K562 (cell line): ENCODE data around the gene ZC3H18. TPM values are rescaled to one million over a fixed set of nuclear protein-coding genes. Genes with fewer than 3 reads are reported as not detected.

Experiments
- ATAC-seq: fragments of 200-7000 bp; cut with Tn5 transposase; 3 replicates; pipeline ENCODE4 v1.9.1; 2020; ENCODE audit warnings: moderate library complexity
- BruUV-seq: library from RNA; stranded (reverse); fragments of 400-500 nt; replicated peaks from 2 replicates; lab custom pipeline; 2021; lab: Mats Ljungman, UMichigan
- CTCF ChIA-PET: fragments of 300-600 bp; formaldehyde crosslinking; extraction: SDS; loops from one replicate; lab custom pipeline; 2021; ENCODE audit warnings: low intra/inter-chr PET ratio; lab: Yijun Ruan, JAX
- POLR2A ChIA-PET: fragments of 300-600, 350-650 bp; sonication (Branson Sonifier 250); formaldehyde crosslinking; extraction: SDS; loops from one replicate; lab custom pipeline; 2021; ENCODE audit warnings: antibody characterized with exemption, inconsistent platforms; lab: Yijun Ruan, JAX
- DNase-seq, 4 experiments: peaks; one replicate each; pipeline versions ENCODE4 v3.0.0 to v3.0.0-alpha.2; 2011 to 2018; ENCODE audit warnings: low spot score in 3 of 4, mixed read lengths in 3 of 4; ENCODE audit errors: extremely low read depth in 1 of 4
- FAIRE-seq: peaks from 2 replicates; lab custom pipeline; 2011; peaks lifted over from hg19 to GRCh38; lab: Jason Lieb, UNC
- H2AFZ ChIP-seq: 2 replicates; pipeline ENCODE4 v1.6.0; 2011; ENCODE audit warnings: low read depth, low read length, control low read depth, inconsistent platforms
- H3K27ac ChIP-seq: fragments of 200-600 bp; 3 replicates; pipeline ENCODE4 v1.8.0; 2011; ENCODE audit warnings: low read depth, mild to moderate bottlenecking, control low read depth, inconsistent platforms, low read length, moderate library complexity, mixed read lengths; ENCODE audit errors: extremely low read depth
- H3K27me3 ChIP-seq, 2 experiments: fragments of 300-600 bp in 1 of 2; 2 replicates in 1 of 2; 3 replicates in 1 of 2; pipeline versions ENCODE4 v1.6.0 to v1.8.0; 2011; ENCODE audit warnings: inconsistent platforms in 2 of 2, low read length in 2 of 2, mild to moderate bottlenecking in 1 of 2, mixed read lengths in 1 of 2, moderate library complexity in 1 of 2; ENCODE audit not compliant: control insufficient read depth in 2 of 2, insufficient read depth in 2 of 2
- H3K36me3 ChIP-seq: fragments of 300-600 bp; 3 replicates; pipeline ENCODE4 v1.8.0; 2011; ENCODE audit warnings: mild to moderate bottlenecking, low read length, inconsistent platforms; ENCODE audit not compliant: control insufficient read depth, insufficient read depth
- H3K4me1 ChIP-seq, 2 experiments: fragments of 200-600 bp in 1 of 2; replicated peaks in 1 of 2; 2 replicates in 1 of 2; 3 replicates in 1 of 2; pipeline versions ENCODE4 v1.5.1 to v1.8.0; 2011; ENCODE audit warnings: inconsistent platforms in 2 of 2, low read length in 2 of 2, mild to moderate bottlenecking in 1 of 2, mixed read lengths in 1 of 2, moderate library complexity in 1 of 2; ENCODE audit not compliant: control insufficient read depth in 2 of 2, insufficient read depth in 2 of 2
- H3K4me2 ChIP-seq: 2 replicates; pipeline ENCODE4 v1.6.1; 2011; ENCODE audit warnings: low read length, control low read depth, inconsistent platforms, mixed read lengths; ENCODE audit not compliant: insufficient read depth
- H3K4me3 ChIP-seq: fragments of 200-600 bp; sonication (generic), shearing (Covaris generic); 2 replicates; pipeline ENCODE4 v1.5.1; 2016; ENCODE audit warnings: control low read depth, inconsistent platforms
- H3K79me2 ChIP-seq: fragments of 200-600 bp; 3 replicates; pipeline ENCODE4 v1.8.0; 2011; ENCODE audit warnings: low read length, inconsistent platforms; ENCODE audit not compliant: control insufficient read depth, insufficient read depth
- H3K9ac ChIP-seq, 2 experiments: 2 replicates each; pipeline versions ENCODE4 v1.6.0 to v1.6.1; 2011; ENCODE audit warnings: low read depth in 2 of 2, low read length in 2 of 2, control low read depth in 1 of 2, inconsistent platforms in 1 of 2, mild to moderate bottlenecking in 1 of 2, mixed read lengths in 1 of 2; ENCODE audit not compliant: insufficient read depth in 1 of 2
- H3K9me1 ChIP-seq: one replicate; pipeline ENCODE4 v1.6.0; 2011; ENCODE audit warnings: inconsistent platforms, mild to moderate bottlenecking, low read length, moderate library complexity; ENCODE audit not compliant: control insufficient read depth, insufficient read depth
- H3K9me3 ChIP-seq: replicated peaks from 2 replicates; pipeline ENCODE4 v1.5.1; 2011; ENCODE audit warnings: low read depth, low read length, inconsistent platforms; ENCODE audit not compliant: control insufficient read depth, insufficient read depth
- H4K20me1 ChIP-seq: replicated peaks from 2 replicates; pipeline ENCODE4 v1.6.1; 2011; ENCODE audit warnings: low read length, inconsistent platforms, mixed read lengths; ENCODE audit not compliant: control insufficient read depth, insufficient read depth
- ARID3B ChIP-seq: fragments of 250-450 bp; sonication (Bioruptor Pico); IDR thresholded peaks from 2 replicates; pipeline ENCODE4 v1.4.0; 2020; ENCODE audit warnings: borderline replicate concordance
- C11orf30 ChIP-seq: fragments of 450-650 bp; IDR thresholded peaks from 2 replicates; pipeline ENCODE4 v1.6.1; 2016; ENCODE audit warnings: low read depth, mild to moderate bottlenecking
- CSDE1 ChIP-seq, 2 experiments: fragments of 450-650 bp; IDR thresholded peaks; 2 replicates each; pipeline ENCODE4 v1.6.1; 2016; ENCODE audit warnings: mild to moderate bottlenecking in 1 of 2
- HDAC2 ChIP-seq: fragments of 450-650 bp; IDR thresholded peaks from 2 replicates; pipeline ENCODE4 v1.6.1; 2016; ENCODE audit warnings: mild to moderate bottlenecking
- HMBOX1 ChIP-seq: sonication (generic); IDR thresholded peaks from 2 replicates; pipeline ENCODE4 v1.6.1; 2016
- NFIC ChIP-seq: fragments of 450-650 bp; IDR thresholded peaks from 2 replicates; pipeline ENCODE4 v1.6.1; 2017; ENCODE audit warnings: mild to moderate bottlenecking, inconsistent platforms
- NR0B1 ChIP-seq: fragments of 450-650 bp; IDR thresholded peaks from one replicate; pipeline ENCODE4 v1.6.1; 2018; ENCODE audit warnings: mild to moderate bottlenecking, moderate library complexity; ENCODE audit not compliant: partially characterized antibody
- POLR2AphosphoS5 ChIP-seq: IDR thresholded peaks from 2 replicates; pipeline ENCODE4 v1.6.1; 2011; ENCODE audit warnings: mild to moderate bottlenecking, low read depth, low read length, moderate library complexity; ENCODE audit not compliant: control insufficient read depth, insufficient read depth
- SIN3A ChIP-seq, 2 experiments: fragments of 150-350 bp in 1 of 2; IDR thresholded peaks; 2 replicates each; pipeline ENCODE4 v1.6.1; 2011 to 2016; ENCODE audit warnings: borderline replicate concordance in 2 of 2, low read depth in 2 of 2, low read length in 2 of 2, mild to moderate bottlenecking in 2 of 2, moderate library complexity in 2 of 2; ENCODE audit not compliant: control insufficient read depth in 1 of 2
- ZBTB33 ChIP-seq: sonication (generic); formaldehyde crosslinking; IDR thresholded peaks from 2 replicates; pipeline ENCODE4 v1.8.1; 2023; ENCODE audit warnings: mild to moderate bottlenecking, missing genetic modification reagents
- ZNF449 ChIP-seq: fragments of 250-450 bp; sonication (Bioruptor Pico); IDR thresholded peaks from 2 replicates; pipeline ENCODE4 v1.8.0; 2022; ENCODE audit warnings: moderate library complexity, mild to moderate bottlenecking, inconsistent platforms
- ZNF507 ChIP-seq: conservative IDR thresholded peaks from 2 replicates; pipeline ENCODE4 v1.6.1; 2017; ENCODE audit warnings: missing genetic modification characterization, missing compliant biosample characterization
- ZNF589 ChIP-seq: fragments of 200-800 bp; sonication (Bioruptor generic); IDR thresholded peaks from 2 replicates; pipeline ENCODE4 v1.6.1; 2016; ENCODE audit warnings: low read depth, missing genetic modification characterization, missing compliant biosample characterization
- ZNF778 ChIP-seq: fragments of 450-650 bp; formaldehyde crosslinking; IDR thresholded peaks from 2 replicates; pipeline ENCODE4 v1.4.0; 2020; ENCODE audit warnings: mild to moderate bottlenecking, moderate library complexity
- WGBS: fragments of 100-300 bp; shearing (Covaris generic); methylation state at CpG from one replicate; pipeline ENCODE4 v1.1.6; 2016; ENCODE audit warnings: low coverage, mixed read lengths; ENCODE audit not compliant: insufficient coverage; ENCODE audit errors: missing lambda C conversion rate; 5-methylcytosine and 5-hydroxymethylcytosine counted together
- in situ Hi-C: fragments of 300-500 bp; cut with MboI; formaldehyde crosslinking; loops from 4 replicates; pipeline ENCODE4 v1.15.0; 2018; ENCODE audit warnings: inconsistent platforms, mixed read lengths
- intact Hi-C: fragments of 100-400 bp; cut with micrococcal nuclease; formaldehyde crosslinking; loops from 2 replicates; pipeline ENCODE4 v1.14.2; 2022
- polyA plus RNA-seq, 8 experiments: library from polyadenylated mRNA; depleted of rRNA in 4 of 8; stranded (reverse) in 5 of 8; unstranded in 3 of 8; fragments of >200 nt; fragmentation: Nextera tagmentation in 2 of 8; fragmentation: Illumina TruSeq in 1 of 8; extraction: Ambion mirVana in 2 of 8; extraction: Trizol in 1 of 8; gene quantifications; 2 replicates each; pipeline versions ENCODE4 v1.2.1 to v1.2.3, GENCODE V29; 2011 to 2014; ENCODE audit warnings: inconsistent platforms in 1 of 8, missing spikeins in 1 of 8
- total RNA-seq, 7 experiments: library from RNA; depleted of rRNA in 6 of 7; stranded (reverse); fragments of >200 nt in 6 of 7; fragmentation: Illumina TruSeq in 2 of 7; extraction: Trizol in 2 of 7; gene quantifications; 2 replicates each; pipeline versions ENCODE4 v1.2.1 to v1.2.3, GENCODE V29; 2011 to 2021; ENCODE audit warnings: low replicate concordance in 1 of 7

ZC3H18 gene
- total and polyA plus RNA-seq, 9 of the 15 experiments (the other 6 are each of a cell fraction or from before 2014, with no cell fraction given): 1.7 to 88.7 (median 26.9) TPM

- TF ChIP-seq POLR2AphosphoS5 (no peak), CSDE1 (IDR thresholded peaks at IDR 0.05) (no peak), ZNF449 (CRISPR knock-in tag) (no peak), ARID3B (CRISPR knock-in tag) (no peak), NR0B1 (no peak)
Measured at GRCh38 chr16:88657371-88657770, 87.2 kb downstream of the ZC3H18 start (continued).

- H2AFZ ChIP-seq: no peak overlapping the region
- in situ Hi-C loops: no loop called here
- ChIA-PET CTCF (no interaction called here), POLR2A (no interaction called here)
- BruUV-seq: no TSS peak
- no peak overlapping the region for H3K4me3 ChIP-seq
- peak overlapping the region in 1 of 2 experiments; percentile 79; a peak in 2 of 4 replicates for H3K9ac ChIP-seq
- H3K4me2 ChIP-seq: no peak overlapping the region
- H3K9me3 ChIP-seq: no peaks in the 10 kb centered on the region
- FAIRE-seq: no peak
- peaks cover 12 to 89% of the 10 kb centered on the region in 2 experiments for H3K4me1 ChIP-seq
- intact Hi-C loops: no loop called here
- H4K20me1 ChIP-seq: peaks cover 10% of the 10 kb centered on the region; the same call in 1 of the 2 replicates
- H3K79me2 ChIP-seq: peaks cover 63% of the 10 kb centered on the region
- H3K9me1 ChIP-seq: no peaks in the 10 kb centered on the region
- no peak for DNase-seq
- H3K27me3 ChIP-seq: no peaks in the 10 kb centered on the region
- peaks cover 66% of the 10 kb centered on the region; the same call in 2 of the 3 replicates for H3K36me3 ChIP-seq
- no peak overlapping the region for H3K27ac ChIP-seq
- 96% methylated on average over 15 of the region's 15 CpGs for WGBS
- ATAC-seq: no peak
- no peak for TF ChIP-seq SIN3A (IDR thresholded peaks at IDR 0.05; ENCODE audit: borderline replicate concordance in 2 of 2, control insufficient read depth in 1 of 2, low read depth in 2 of 2, low read length in 2 of 2)
- no peak for TF ChIP-seq HMBOX1
- peak; percentile 40; the same call in 1 of the 2 replicates for TF ChIP-seq NFIC
- TF ChIP-seq ZNF589 (CRISPR knock-in tag): no peak
- TF ChIP-seq C11orf30: no peak
- TF ChIP-seq HDAC2: no peak
- no peak for TF ChIP-seq ZNF507 (tag)
- TF ChIP-seq ZNF778: no peak
- no peak for TF ChIP-seq ZBTB33 (CRISPR knock-in tag)
Measured at GRCh38 chr16:88658714-88659113, 88.5 kb downstream of the ZC3H18 start.
